Right lung (tissue), 10 donors: Measurements from ENCODE around the gene GPR135. TPM values are rescaled to one million over a fixed set of nuclear protein-coding genes. Genes with fewer than 3 reads are reported as not detected.
A peak's percentile ranks its signal among the peaks of the same experiment; 100 is the strongest.

Experiments used
- DNase-seq, 2 donors: peaks; one replicate each; pipeline ENCODE4 v3.0.0-alpha.2; 2013
- long read RNA-seq, 8 donors: transcript quantifications; one replicate each; lab custom pipeline, GENCODE V29; 2026
- polyA plus RNA-seq, 5 donors: library from polyadenylated mRNA; unstranded; fragments of 120-200 nt; gene quantifications; one replicate each; pipeline versions ENCODE4 v1.2.1 to v1.2.3, GENCODE V29; 2013; ENCODE audit warnings: inconsistent platforms in 1 of 5, low replicate concordance in 1 of 5; ENCODE audit not compliant: insufficient read length in 5 of 5, insufficient read depth in 1 of 5

GPR135 gene
- polyA plus RNA-seq: 1 to 10 TPM; 3.7 to 6.1 (median 5.9) TPM
- long read RNA-seq, donor 1, full-length matches to known transcripts: 6 of 6 reads
- long read RNA-seq, donor 1, partial matches to known transcripts: 0 of 6 reads
- long read RNA-seq, donor 1, other reads (novel, unspliced or antisense): 0 of 6 reads
- long read RNA-seq, donor 2, full-length matches to known transcripts: 5 of 5 reads
- long read RNA-seq, donor 2, partial matches to known transcripts: 0 of 5 reads
- long read RNA-seq, donor 2, other reads (novel, unspliced or antisense): 0 of 5 reads
- long read RNA-seq, donor 3, full-length matches to known transcripts: 9 of 9 reads
- long read RNA-seq, donor 3, partial matches to known transcripts: 0 of 9 reads
- long read RNA-seq, donor 3, other reads (novel, unspliced or antisense): 0 of 9 reads
- long read RNA-seq, donor 4, full-length matches to known transcripts: 3 of 3 reads
- long read RNA-seq, donor 4, partial matches to known transcripts: 0 of 3 reads
- long read RNA-seq, donor 4, other reads (novel, unspliced or antisense): 0 of 3 reads
- long read RNA-seq, donor 5, full-length matches to known transcripts: 4 of 4 reads
- long read RNA-seq, donor 5, partial matches to known transcripts: 0 of 4 reads
- long read RNA-seq, donor 5, other reads (novel, unspliced or antisense): 0 of 4 reads
- long read RNA-seq, donor 6, full-length matches to known transcripts: 3 of 3 reads
- long read RNA-seq, donor 6, partial matches to known transcripts: 0 of 3 reads
- long read RNA-seq, donor 6, other reads (novel, unspliced or antisense): 0 of 3 reads
- long read RNA-seq, donor 7, full-length matches to known transcripts: 4 of 4 reads
- long read RNA-seq, donor 7, partial matches to known transcripts: 0 of 4 reads
- long read RNA-seq, donor 7, other reads (novel, unspliced or antisense): 0 of 4 reads
- long read RNA-seq, donor 8, full-length matches to known transcripts: 2 of 2 reads
- long read RNA-seq, donor 8, partial matches to known transcripts: 0 of 2 reads
- long read RNA-seq, donor 8, other reads (novel, unspliced or antisense): 0 of 2 reads

- DNase-seq: peak; percentile 62 to 68
Measured at GRCh38 chr14:59465316-59466135, at the start of gene GPR135. TSS of gene GPR135 (minus strand) at chr14:59465380. CDS start at chr14:59465226, 154 bp downstream.

DNA sequence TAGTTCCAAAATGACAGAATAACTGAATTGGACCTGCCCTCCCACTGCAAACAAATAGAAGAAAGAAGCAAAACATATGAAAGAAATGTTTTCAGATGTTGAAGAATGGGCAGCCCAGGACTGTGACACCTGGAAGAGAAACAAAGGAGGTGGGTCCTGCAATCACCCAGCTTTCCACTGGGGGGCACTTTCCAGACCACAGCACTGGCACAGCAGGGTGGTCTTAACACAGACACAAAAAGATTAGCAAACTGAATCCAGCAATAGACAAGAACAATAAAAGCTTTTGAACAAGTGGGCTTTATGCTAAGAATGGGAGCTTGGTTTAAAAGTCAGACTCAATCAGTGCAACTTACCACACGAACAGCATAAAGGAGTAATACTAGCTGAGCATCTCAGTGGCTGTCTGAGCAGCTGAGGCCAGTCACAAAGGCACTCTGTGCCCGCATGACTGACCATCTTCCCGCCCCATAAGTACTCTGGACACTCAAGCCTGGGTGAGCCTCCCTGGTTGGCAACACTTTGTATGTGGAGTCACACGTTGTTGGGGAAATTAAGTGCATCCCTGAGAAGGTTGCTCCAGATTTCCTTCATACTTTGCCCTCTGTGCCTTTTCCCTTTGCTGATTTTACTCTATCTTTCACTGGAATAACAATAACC lies 46.9 kb upstream of the GPR135 start:
- no peak for DNase-seq

DNA sequence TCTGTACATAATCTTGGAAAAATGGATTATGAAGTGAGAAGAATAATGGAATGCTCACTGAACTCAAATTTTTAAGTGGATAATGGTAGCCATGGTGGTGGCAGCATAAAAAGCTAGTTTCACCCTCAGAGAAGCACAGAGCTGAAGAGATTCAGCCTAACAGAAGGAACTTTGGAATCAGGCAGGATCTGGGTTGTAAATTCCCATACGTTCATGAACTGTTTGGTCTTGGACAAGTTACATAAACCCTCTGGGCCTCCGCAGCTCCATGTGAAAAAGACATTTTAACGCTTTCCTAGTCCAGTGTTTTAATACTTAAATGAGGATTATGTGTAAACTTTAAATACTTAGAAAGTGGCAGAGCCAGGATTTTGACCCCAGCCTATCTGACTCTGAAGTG lies 45.8 kb upstream of the GPR135 start:
- DNase-seq: no peak

- DNase-seq: no peak
Measured at GRCh38 chr14:59510001-59510400, 44.8 kb upstream of the GPR135 start.

DNA sequence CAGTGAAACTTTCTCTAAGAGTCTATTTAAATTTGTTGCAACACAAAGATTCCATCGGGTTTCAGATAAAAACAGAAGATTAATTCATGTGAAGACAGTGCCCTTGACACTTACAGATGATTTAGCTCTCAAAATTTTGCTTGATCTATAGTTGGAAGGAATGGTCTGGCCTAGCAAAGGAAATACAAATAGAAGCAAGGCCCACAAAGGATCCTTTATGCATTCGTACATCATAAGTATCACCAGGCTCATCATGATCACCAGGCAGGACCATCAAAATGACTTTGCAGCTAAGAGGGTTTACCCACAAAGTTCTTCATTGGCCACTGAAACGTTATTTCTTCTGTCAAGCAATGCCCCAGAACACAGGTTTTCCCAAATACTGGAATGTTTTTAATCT lies 43.9 kb upstream of the GPR135 start:
- DNase-seq: no peak

GRCh38 chr14:59507752-59508103 lies 42.5 kb upstream of the GPR135 start:
- no peak for DNase-seq

GRCh38 chr14:59507063-59507751 lies 42.0 kb upstream of the GPR135 start:
- DNase-seq: no peak

- no peak for DNase-seq
Measured at GRCh38 chr14:59503256-59503655, 38.1 kb upstream of the GPR135 start.

GRCh38 chr14:59500732-59501131 lies 35.6 kb upstream of the GPR135 start:
- DNase-seq: no peak

DNA sequence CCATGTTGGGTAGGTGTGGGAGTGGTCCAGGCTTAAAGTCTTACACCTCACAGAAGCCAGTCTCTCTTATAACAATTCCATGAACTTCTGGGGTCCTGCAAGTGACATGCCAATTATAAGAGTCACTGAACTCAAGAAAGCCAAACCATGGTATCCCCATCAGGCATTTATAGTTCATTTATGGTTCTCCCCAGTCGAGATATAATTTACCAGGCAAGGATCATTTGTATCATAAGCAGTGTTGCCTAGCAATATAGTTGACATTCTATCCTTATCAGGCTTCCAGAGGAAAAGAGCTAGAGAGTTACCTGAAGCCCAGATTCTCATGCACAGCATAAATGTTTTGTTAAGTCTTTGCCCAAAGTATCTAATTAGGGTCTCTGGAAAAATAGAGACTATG lies 27.2 kb upstream of the GPR135 start:
- DNase-seq: no peak

GRCh38 chr14:59490756-59491155 lies 25.6 kb upstream of the GPR135 start:
- DNase-seq: no peak

- DNase-seq: no peak
Measured at GRCh38 chr14:59484639-59485175, 19.5 kb upstream of the GPR135 start.

DNA sequence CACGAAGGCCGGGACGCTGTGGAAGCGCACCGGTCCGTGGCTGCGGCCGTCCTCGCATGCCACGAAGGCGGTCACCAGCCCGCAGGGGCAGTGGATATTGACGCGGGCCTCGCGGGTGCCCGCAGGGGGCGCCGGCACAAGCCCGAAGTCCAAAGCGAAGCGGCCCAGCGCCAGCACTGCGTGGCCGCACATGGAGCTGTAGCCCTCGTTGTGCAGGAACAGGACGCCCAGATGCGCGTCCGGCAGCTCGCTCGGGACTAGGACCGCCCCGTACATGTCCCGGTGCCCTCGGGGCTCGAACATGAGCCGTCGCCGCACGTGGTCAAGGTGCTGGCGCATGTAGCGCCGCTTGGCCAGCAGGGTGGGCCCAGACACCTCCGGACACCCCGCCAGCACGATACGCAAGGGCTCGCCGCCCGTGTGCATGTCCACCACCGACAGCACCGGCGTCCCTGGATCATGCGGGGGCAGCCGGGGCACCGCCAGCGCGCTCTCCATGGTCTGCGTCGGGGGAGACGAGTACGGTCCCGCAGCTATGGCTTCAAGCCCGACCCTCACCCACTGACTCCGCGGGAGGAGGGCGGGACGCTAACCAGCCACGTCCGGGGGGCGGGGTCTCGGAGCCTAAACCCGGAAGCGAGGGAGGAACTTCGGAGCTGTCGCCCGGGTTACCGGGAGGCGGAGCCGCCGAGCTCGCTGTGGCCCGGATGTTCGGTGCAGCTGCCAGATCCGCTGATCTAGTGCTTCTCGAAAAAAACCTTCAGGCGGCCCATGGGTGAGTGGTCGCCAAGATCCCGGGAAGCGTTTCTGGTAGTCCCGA lies 18.8 kb upstream of the GPR135 start, which contains the start of the genes JKAMP and L3HYPDH:
JKAMP (plus strand) TSS at position 699 of the 820 bp plus-strand sequence; CDS start at position 772, 73 bp downstream.
L3HYPDH (minus strand) TSS at position 590 of the 820 bp plus-strand sequence; CDS start at position 498, 92 bp downstream.
- DNase-seq: peak; percentile 96 to 97

DNA sequence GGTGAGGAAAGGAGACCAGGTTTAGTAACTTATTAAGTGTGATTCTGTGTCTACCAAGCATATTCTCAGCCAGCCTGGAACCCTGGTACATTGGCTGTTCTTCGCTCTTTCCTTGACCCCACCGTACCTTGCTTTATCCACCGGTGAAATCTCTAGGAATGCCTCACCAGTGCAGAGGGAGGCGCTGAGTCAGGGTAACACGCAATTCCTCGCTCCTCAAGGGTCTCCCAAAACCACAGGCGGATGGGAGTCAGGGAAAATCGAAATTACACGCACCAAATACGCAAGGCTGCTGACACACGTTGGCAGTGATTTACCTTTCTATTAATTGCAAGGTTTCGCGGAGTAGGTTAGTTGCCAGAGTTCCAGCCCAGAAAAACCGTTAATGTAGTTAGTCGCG lies 18.2 kb upstream of the GPR135 start:
- no peak for DNase-seq

GRCh38 chr14:59482541-59483331 lies 17.6 kb upstream of the GPR135 start:
- DNase-seq: no peak

DNA sequence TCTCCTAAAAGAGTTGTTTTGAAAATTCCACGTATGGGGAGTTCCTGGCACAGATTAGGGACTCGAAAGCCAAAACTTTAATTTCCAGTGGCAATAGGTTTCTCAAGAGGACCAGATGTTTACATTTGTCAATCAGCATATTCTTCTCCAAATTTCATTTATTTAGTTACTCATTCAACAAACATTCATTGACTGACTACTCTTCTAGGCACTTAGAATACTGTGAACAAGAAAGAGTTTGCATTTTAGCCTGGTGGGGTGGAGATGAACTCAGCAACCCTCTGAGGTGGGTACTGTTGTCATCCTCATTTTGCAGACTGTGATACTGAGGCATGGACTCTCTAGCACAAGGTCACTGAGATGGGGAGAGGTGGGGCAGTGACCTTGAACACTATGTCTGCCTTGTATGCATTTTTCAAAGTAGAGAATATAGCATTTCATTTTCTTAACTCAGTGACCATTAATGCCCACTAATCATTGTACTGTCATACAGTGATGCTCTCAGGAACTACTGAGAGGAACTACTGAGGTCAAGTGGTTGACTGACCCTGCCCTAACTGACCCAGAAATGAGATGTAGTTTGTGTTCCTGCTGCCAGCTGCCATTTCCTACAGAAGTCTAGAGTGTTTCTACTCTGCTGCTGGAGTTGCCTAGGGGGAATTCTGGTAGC lies 16.8 kb upstream of the GPR135 start:
- peak in 1 of 2 donors; percentile 30 for DNase-seq

DNA sequence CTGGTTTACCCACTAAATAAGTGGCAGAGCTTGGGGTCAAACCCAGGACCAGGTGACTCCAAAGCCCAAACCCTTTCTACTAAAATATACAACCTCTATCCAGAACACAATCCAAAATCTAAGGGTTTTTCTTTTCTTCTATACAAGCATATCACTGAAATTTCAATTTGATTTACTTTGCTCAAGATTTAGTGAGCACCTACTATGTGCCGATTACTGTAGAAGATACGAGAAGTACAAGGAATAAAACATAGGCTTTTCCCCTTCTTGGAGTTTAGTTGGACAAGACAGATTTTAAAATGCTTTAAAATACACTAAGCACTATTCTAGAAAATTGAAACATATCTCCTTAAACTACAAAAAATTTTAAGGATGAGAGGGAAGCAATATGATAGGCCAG lies 16.2 kb upstream of the GPR135 start:
- DNase-seq: no peak
